Measurements from ENCODE around the gene AKAP9.
"Not testable (repeated sequence)": the region's sequence is repeated elsewhere in the genome, so short reads cannot be mapped to it uniquely, and the experiment has no call there.

AKAP9 gene

GRCh38 chr7:92020636-92021035, 80.0 kb downstream of the AKAP9 start:
- DNase-seq = no peak

GRCh38 chr7:92025260-92025659, 84.6 kb downstream of the AKAP9 start:
- no peak for DNase-seq

- DNase-seq = not testable (repeated sequence)
Observed at GRCh38 chr7:92026635-92027034, 86.0 kb downstream of the AKAP9 start.

GRCh38 chr7:92027128-92027527, 86.5 kb downstream of the AKAP9 start:
- DNase-seq = not testable (repeated sequence)

- no peak for DNase-seq
Observed at GRCh38 chr7:92028226-92028625, 87.6 kb downstream of the AKAP9 start.

GRCh38 chr7:92028686-92029085, 88.0 kb downstream of the AKAP9 start:
- DNase-seq = no peak

- no peak for DNase-seq
Observed at GRCh38 chr7:92034116-92034515, 93.5 kb downstream of the AKAP9 start.

GRCh38 chr7:92035576-92035975, 94.9 kb downstream of the AKAP9 start:
- no peak for DNase-seq

- DNase-seq = no peak
Observed at GRCh38 chr7:92039900-92040299, 99.2 kb downstream of the AKAP9 start.

- no peak for DNase-seq
Observed at GRCh38 chr7:92042056-92042737, 101.5 kb downstream of the AKAP9 start.

GRCh38 chr7:92043098-92043497, 102.4 kb downstream of the AKAP9 start:
- no peak for DNase-seq

GRCh38 chr7:92043637-92044036, 103.0 kb downstream of the AKAP9 start:
- no peak for DNase-seq

- DNase-seq = no peak
Observed at GRCh38 chr7:92044148-92044547, 103.5 kb downstream of the AKAP9 start.

GRCh38 chr7:92044940-92045339, 104.3 kb downstream of the AKAP9 start:
- DNase-seq = no peak

GRCh38 chr7:92051655-92052054, 111.0 kb downstream of the AKAP9 start:
- DNase-seq = no peak

- DNase-seq = no peak
Observed at GRCh38 chr7:92052159-92052558, 111.5 kb downstream of the AKAP9 start.

GRCh38 chr7:92052684-92053083, 112.0 kb downstream of the AKAP9 start:
- DNase-seq = no peak

GRCh38 chr7:92053312-92053711, 112.7 kb downstream of the AKAP9 start:
- DNase-seq = no peak

GRCh38 chr7:92056286-92056685, 115.6 kb downstream of the AKAP9 start:
- no peak for DNase-seq

GRCh38 chr7:92057375-92057774, 116.7 kb downstream of the AKAP9 start:
- DNase-seq = no peak

GRCh38 chr7:92058040-92058439, 117.4 kb downstream of the AKAP9 start:
- no peak for DNase-seq

- DNase-seq = no peak
Observed at GRCh38 chr7:92058899-92059298, 118.2 kb downstream of the AKAP9 start.

GRCh38 chr7:92061154-92061553, 120.5 kb downstream of the AKAP9 start:
- no peak for DNase-seq

GRCh38 chr7:92064438-92065029, 123.9 kb downstream of the AKAP9 start:
- DNase-seq = no peak

GRCh38 chr7:92071032-92071431, 130.4 kb downstream of the AKAP9 start:
- no peak for DNase-seq
